ENCODE data around the gene TNFAIP2.

Gene TNFAIP2

GRCh38 chr14:103084021-103084919, 39.0 kb upstream of the TNFAIP2 start, which contains the start of gene LBHD2:
Gene LBHD2, plus strand, starts transcription at chr14:103084210. Its CDS starts 1,803 bp downstream, at chr14:103086013.
- no peak within 1 kb of the TSS for H3K4me2 ChIP-seq (ENCODE audit: low read depth, low read length)

GRCh38 chr14:103085106-103086091, 37.9 kb upstream of the TNFAIP2 start:
- TF ChIP-seq CTCF (IDR thresholded peaks at IDR 0.05; ENCODE audit: low read length), result peak; percentile 15; the same call in 1 of the 2 replicates
- no peak for TF ChIP-seq EZH2 (optimal IDR thresholded peaks at IDR 0.05; ENCODE audit: low read depth, low read length)
- TF ChIP-seq EZH2phosphoT487 (IDR thresholded peaks at IDR 0.05; ENCODE audit: low read length), result no peak
- no peaks in the 10 kb centered on the region; the same call in 1 of the 2 replicates for H3K27me3 ChIP-seq (replicated peaks; ENCODE audit: insufficient read depth, low read length)

More at GRCh38 chr14:103084021-103084919, 39.0 kb upstream of the TNFAIP2 start, which contains the start of gene LBHD2:
- Histone ChIP-seq H3K9ac (ENCODE audit: low read length) (no peak within 1 kb of the TSS), H3K36me3 (replicated peaks; ENCODE audit: insufficient read depth, low read length) (no peaks in the 10 kb centered on the region), H3K4me1 (ENCODE audit: low read length) (no peaks in the 10 kb centered on the region), H3K9me2 (replicated peaks; ENCODE audit: insufficient read depth, low read length) (no peaks in the 10 kb centered on the region), H4K20me1 (ENCODE audit: insufficient read depth, low read length) (no peaks in the 10 kb centered on the region), H3F3A (ENCODE audit: insufficient read depth, low read length) (no peaks in the 10 kb centered on the region), H3K27ac (ENCODE audit: low read length) (no peak within 1 kb of the TSS), H2AFZ (ENCODE audit: low read length) (no peak within 1 kb of the TSS), H3K27me3 (replicated peaks; ENCODE audit: insufficient read depth, low read length) (no peaks in the 10 kb centered on the region; the same call in 1 of the 2 replicates), H3K79me2 (ENCODE audit: low read length) (no peaks in the 10 kb centered on the region), H3K4me3 (ENCODE audit: low read length) (no peak within 1 kb of the TSS), H3K9me3 (replicated peaks; ENCODE audit: insufficient read depth, low read length) (no peaks in the 10 kb centered on the region)
- TF ChIP-seq EZH2phosphoT487 (IDR thresholded peaks at IDR 0.05; ENCODE audit: low read length), result no peak
- TF ChIP-seq EZH2 (optimal IDR thresholded peaks at IDR 0.05; ENCODE audit: low read depth, low read length), result no peak
- no peak for TF ChIP-seq CTCF (IDR thresholded peaks at IDR 0.05; ENCODE audit: low read length)
- no peak for DNase-seq

GRCh38 chr14:103086771-103087342, 36.4 kb upstream of the TNFAIP2 start:
- H3K9me3 ChIP-seq (replicated peaks; ENCODE audit: insufficient read depth, low read length), result no peaks in the 10 kb centered on the region
- TF ChIP-seq EZH2phosphoT487 (IDR thresholded peaks at IDR 0.05; ENCODE audit: low read length) (no peak), CTCF (IDR thresholded peaks at IDR 0.05; ENCODE audit: low read length) (no peak), EZH2 (optimal IDR thresholded peaks at IDR 0.05; ENCODE audit: low read depth, low read length) (no peak)

More at GRCh38 chr14:103085106-103086091, 37.9 kb upstream of the TNFAIP2 start:
- no peaks in the 10 kb centered on the region for H4K20me1 ChIP-seq (ENCODE audit: insufficient read depth, low read length)
- no peaks in the 10 kb centered on the region for H3K9me2 ChIP-seq (replicated peaks; ENCODE audit: insufficient read depth, low read length)
- no peaks in the 10 kb centered on the region for H3F3A ChIP-seq (ENCODE audit: insufficient read depth, low read length)
- H2AFZ ChIP-seq (ENCODE audit: low read length), result no peak overlapping the region
- H3K27ac ChIP-seq (ENCODE audit: low read length), result no peak overlapping the region
- DNase-seq, result no peak
- no peaks in the 10 kb centered on the region for H3K79me2 ChIP-seq (ENCODE audit: low read length)
- H3K9ac ChIP-seq (ENCODE audit: low read length), result no peak overlapping the region
- no peaks in the 10 kb centered on the region for H3K4me1 ChIP-seq (ENCODE audit: low read length)
- H3K4me2 ChIP-seq (ENCODE audit: low read depth, low read length), result no peak overlapping the region
- no peaks in the 10 kb centered on the region for H3K9me3 ChIP-seq (replicated peaks; ENCODE audit: insufficient read depth, low read length)
- H3K4me3 ChIP-seq (ENCODE audit: low read length), result no peak overlapping the region
- H3K36me3 ChIP-seq (replicated peaks; ENCODE audit: insufficient read depth, low read length), result no peaks in the 10 kb centered on the region

More at GRCh38 chr14:103086771-103087342, 36.4 kb upstream of the TNFAIP2 start:
- H3K79me2 ChIP-seq (ENCODE audit: low read length), result no peaks in the 10 kb centered on the region
- no peaks in the 10 kb centered on the region for H3K27me3 ChIP-seq (replicated peaks; ENCODE audit: insufficient read depth, low read length)
- no peaks in the 10 kb centered on the region for H3F3A ChIP-seq (ENCODE audit: insufficient read depth, low read length)
- H3K4me1 ChIP-seq (ENCODE audit: low read length), result no peaks in the 10 kb centered on the region
- H2AFZ ChIP-seq (ENCODE audit: low read length), result no peak overlapping the region
- H3K36me3 ChIP-seq (replicated peaks; ENCODE audit: insufficient read depth, low read length), result no peaks in the 10 kb centered on the region
- no peak for DNase-seq
- H3K9ac ChIP-seq (ENCODE audit: low read length), result no peak overlapping the region
- H3K27ac ChIP-seq (ENCODE audit: low read length), result no peak overlapping the region
- no peaks in the 10 kb centered on the region for H4K20me1 ChIP-seq (ENCODE audit: insufficient read depth, low read length)
- H3K4me2 ChIP-seq (ENCODE audit: low read depth, low read length), result no peak overlapping the region
- no peaks in the 10 kb centered on the region for H3K9me2 ChIP-seq (replicated peaks; ENCODE audit: insufficient read depth, low read length)
- H3K4me3 ChIP-seq (ENCODE audit: low read length), result no peak overlapping the region
